SJCRH30 (cell line): ENCODE results near the gene C19orf12. TPM values are rescaled to one million over a fixed set of nuclear protein-coding genes. Genes with fewer than 3 reads are reported as not detected.
"Not testable (repeated sequence)": the region's sequence is repeated elsewhere in the genome, so short reads cannot be mapped to it uniquely, and the experiment has no call there.

Experiments used
- DNase-seq, 2 experiments: peaks; one replicate each; pipeline ENCODE4 v3.0.0-alpha.2; 2015 to 2020
- H3K27ac ChIP-seq: fragments of 250-450 bp; sonication (Bioruptor Pico); 2 replicates; pipeline ENCODE4 v1.5.1; 2020; ENCODE audit warnings: mild to moderate bottlenecking, moderate library complexity
- H3K27me3 ChIP-seq: fragments of 250-450 bp; sonication (Bioruptor Pico); 2 replicates; pipeline ENCODE4 v1.5.1; 2020; ENCODE audit warnings: mild to moderate bottlenecking, moderate library complexity
- H3K36me3 ChIP-seq: fragments of 250-450 bp; sonication (Bioruptor Pico); 2 replicates; pipeline ENCODE4 v1.5.1; 2020; ENCODE audit warnings: mild to moderate bottlenecking, moderate library complexity
- H3K4me1 ChIP-seq: fragments of 250-450 bp; sonication (Bioruptor Pico); 2 replicates; pipeline ENCODE4 v1.5.1; 2020; ENCODE audit warnings: mild to moderate bottlenecking, moderate library complexity
- H3K4me3 ChIP-seq: fragments of 250-450 bp; sonication (Bioruptor Pico); 2 replicates; pipeline ENCODE4 v1.5.1; 2020; ENCODE audit warnings: mild to moderate bottlenecking, moderate library complexity
- H3K9me3 ChIP-seq: fragments of 250-450 bp; sonication (Bioruptor Pico); replicated peaks from 2 replicates; pipeline ENCODE4 v1.5.1; 2020; ENCODE audit warnings: mild to moderate bottlenecking, moderate library complexity
- total RNA-seq: library from RNA; depleted of rRNA; stranded (reverse); fragments of >200 nt; shearing (Covaris generic); gene quantifications from 2 replicates; pipeline ENCODE4 v1.2.3, GENCODE V29; 2014

C19orf12 gene
- total RNA-seq, 1 experiment from 2014 or later: 26.4 TPM

DNA sequence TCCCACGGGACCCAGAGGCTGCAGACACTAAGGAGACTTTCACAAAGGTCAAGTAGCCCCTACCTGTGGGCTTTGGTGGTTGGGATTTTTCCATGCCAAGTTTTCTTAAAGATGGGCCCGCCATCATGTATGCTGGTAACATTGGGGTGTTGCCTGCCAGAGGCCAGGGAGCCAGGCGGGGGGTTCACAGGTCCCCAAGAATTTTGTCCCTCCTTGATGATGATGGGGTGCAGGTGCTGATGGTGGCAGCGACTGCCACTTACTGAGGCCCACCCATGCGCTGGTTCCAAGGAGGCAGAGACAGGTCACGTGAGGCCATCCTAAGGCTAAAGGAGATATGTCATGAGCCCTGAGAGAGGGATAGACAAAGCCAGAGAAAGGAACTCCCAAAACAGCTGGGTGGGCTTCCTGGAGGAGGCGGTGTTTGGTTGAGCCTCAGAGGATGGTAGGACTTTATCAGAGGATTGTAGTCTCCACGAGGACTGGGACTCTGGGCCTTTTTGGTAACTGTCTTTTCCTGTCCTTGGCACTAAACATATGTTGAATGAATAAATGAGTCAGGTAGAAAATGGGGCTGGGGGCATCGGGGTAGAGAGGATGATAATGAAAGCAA, 35.4 kb downstream of the C19orf12 start:
- Histone ChIP-seq H3K27me3 (no peaks in the 10 kb centered on the region), H3K4me3 (no peak overlapping the region), H3K36me3 (no peaks in the 10 kb centered on the region), H3K27ac (no peak overlapping the region), H3K4me1 (no peaks in the 10 kb centered on the region), H3K9me3 (no peaks in the 10 kb centered on the region)
- no peak for DNase-seq

DNA sequence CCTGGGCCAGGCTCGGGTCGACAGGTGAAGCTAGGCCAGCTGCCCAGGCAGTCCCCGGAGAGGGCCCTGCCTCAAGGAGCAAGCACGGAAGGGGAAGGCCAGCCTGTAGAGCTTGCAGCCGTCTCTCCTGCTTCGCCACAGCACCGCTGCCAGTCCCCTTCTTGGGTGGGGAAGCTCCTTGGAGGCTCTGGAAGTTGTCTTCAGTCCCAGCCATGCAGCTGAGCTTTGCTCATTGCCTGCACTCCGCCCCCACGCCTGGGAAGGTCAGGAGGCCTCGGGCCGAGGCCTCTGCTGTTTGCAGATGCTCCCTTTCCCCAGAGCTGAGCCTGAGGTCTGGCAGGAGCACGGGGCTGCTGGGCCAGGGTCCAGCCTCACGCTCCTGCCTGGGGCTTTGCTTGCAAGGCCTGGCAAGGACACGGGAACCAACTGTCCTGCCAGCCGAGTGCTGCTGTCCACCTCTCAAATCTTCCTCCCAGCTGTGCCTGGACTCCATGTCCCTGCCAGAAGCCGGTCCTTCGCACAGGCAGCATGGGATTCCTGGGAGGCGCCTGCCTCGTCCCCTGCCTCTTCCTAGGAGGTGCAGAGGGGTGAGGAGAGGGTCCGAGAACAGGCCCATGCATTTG, 36.5 kb downstream of the C19orf12 start:
- H3K27ac ChIP-seq: no peak overlapping the region
- no peaks in the 10 kb centered on the region for H3K9me3 ChIP-seq
- no peaks in the 10 kb centered on the region for H3K36me3 ChIP-seq
- H3K4me3 ChIP-seq: no peak overlapping the region
- H3K4me1 ChIP-seq: no peaks in the 10 kb centered on the region
- no peaks in the 10 kb centered on the region for H3K27me3 ChIP-seq
- no peak for DNase-seq

- no peak overlapping the region for H3K27ac ChIP-seq
- H3K4me1 ChIP-seq: no peaks in the 10 kb centered on the region
- no peak overlapping the region for H3K4me3 ChIP-seq
- H3K36me3 ChIP-seq: no peaks in the 10 kb centered on the region
- no peaks in the 10 kb centered on the region for H3K9me3 ChIP-seq
- no peaks in the 10 kb centered on the region for H3K27me3 ChIP-seq
- DNase-seq: no peak
Measured at GRCh38 chr19:29677001-29677817, 37.9 kb downstream of the C19orf12 start.

- Histone ChIP-seq H3K4me1 (no peaks in the 10 kb centered on the region), H3K4me3 (no peak overlapping the region), H3K36me3 (no peaks in the 10 kb centered on the region), H3K27ac (no peak overlapping the region), H3K9me3 (no peaks in the 10 kb centered on the region), H3K27me3 (no peaks in the 10 kb centered on the region)
- DNase-seq: no peak
Measured at GRCh38 chr19:29676586-29676985, 38.5 kb downstream of the C19orf12 start.

DNA sequence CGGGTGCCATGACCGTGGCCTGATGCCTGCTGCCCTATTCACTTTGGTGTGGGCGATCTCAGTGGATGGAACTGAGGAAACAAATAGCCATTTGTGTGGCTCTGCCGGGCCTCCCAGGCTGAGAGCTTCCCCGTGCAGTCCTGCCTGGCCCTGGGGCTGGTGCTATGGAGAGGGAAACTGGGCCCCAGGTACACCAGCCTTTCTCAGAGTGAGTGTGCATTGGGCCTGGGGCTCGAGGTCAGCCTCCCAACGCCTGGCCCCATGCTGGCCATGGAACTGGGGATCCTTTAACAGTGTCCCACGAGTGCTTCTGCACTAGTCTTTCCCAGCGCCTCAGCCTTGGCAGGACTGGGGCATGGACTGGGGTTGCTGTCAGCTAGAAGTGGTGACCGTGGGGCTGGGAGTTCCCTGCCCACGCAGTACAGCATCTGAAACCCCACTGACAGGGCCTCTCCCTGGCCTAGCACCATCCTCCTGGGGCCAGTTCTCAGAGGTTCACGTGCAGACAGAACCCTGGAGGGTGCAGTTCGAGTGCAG, 39.3 kb downstream of the C19orf12 start:
- Histone ChIP-seq H3K4me3 (no peak overlapping the region), H3K36me3 (no peaks in the 10 kb centered on the region), H3K9me3 (no peaks in the 10 kb centered on the region), H3K4me1 (no peaks in the 10 kb centered on the region), H3K27ac (no peak overlapping the region), H3K27me3 (no peaks in the 10 kb centered on the region)
- no peak for DNase-seq

- Histone ChIP-seq H3K36me3 (no peaks in the 10 kb centered on the region), H3K4me3 (no peak overlapping the region), H3K27ac (no peak overlapping the region), H3K9me3 (no peaks in the 10 kb centered on the region), H3K27me3 (no peaks in the 10 kb centered on the region), H3K4me1 (no peaks in the 10 kb centered on the region)
- DNase-seq: no peak
Measured at GRCh38 chr19:29675120-29675649, 39.9 kb downstream of the C19orf12 start.

DNA sequence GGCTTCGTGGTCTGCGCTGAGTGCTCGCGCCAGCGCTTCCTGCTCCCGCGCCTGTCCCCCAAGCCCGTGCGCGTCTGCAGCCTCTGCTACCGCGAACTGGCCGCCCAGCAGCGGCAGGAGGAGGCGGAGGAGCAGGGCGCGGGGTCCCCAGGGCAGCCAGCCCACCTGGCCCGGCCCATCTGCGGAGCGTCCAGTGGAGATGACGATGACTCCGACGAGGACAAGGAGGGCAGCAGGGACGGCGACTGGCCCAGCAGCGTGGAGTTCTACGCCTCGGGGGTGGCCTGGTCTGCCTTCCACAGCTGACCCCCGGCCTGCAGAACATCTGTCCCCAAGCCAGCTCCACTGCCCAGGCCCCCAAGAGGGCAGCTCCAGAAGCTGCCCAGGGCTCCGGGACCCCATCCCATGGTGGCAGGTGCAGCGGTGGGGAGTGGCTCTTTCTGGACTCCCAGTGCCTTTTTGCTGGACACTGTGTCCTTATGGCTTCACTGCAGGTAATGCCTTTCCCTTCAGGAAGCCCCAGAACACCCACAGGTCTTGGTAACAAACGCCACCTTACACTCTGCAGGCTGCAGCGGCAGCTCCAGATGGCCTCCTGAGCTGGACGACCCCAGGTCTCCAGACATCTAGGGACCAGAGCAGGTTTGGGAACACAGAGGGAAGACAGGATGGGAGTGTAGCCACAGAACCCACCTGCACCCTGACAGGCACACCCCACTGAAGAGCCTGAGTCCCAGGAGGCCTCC, 40.5 kb downstream of the C19orf12 start:
- no peaks in the 10 kb centered on the region for H3K9me3 ChIP-seq
- H3K36me3 ChIP-seq: no peaks in the 10 kb centered on the region
- no peak for DNase-seq
- no peaks in the 10 kb centered on the region for H3K27me3 ChIP-seq
- H3K4me1 ChIP-seq: no peaks in the 10 kb centered on the region
- H3K27ac ChIP-seq: no peak overlapping the region
- no peak overlapping the region for H3K4me3 ChIP-seq

- Histone ChIP-seq H3K27ac (no peak overlapping the region), H3K4me3 (no peak overlapping the region)
- DNase-seq: no peak
Measured at GRCh38 chr19:29673451-29674371, 41.4 kb downstream of the C19orf12 start.

GRCh38 chr19:29672933-29673336, 42.1 kb downstream of the C19orf12 start:
- Histone ChIP-seq H3K27ac (no peak overlapping the region), H3K27me3 (no peaks in the 10 kb centered on the region), H3K9me3 (no peaks in the 10 kb centered on the region), H3K36me3 (no peaks in the 10 kb centered on the region), H3K4me1 (no peaks in the 10 kb centered on the region), H3K4me3 (no peak overlapping the region)
- DNase-seq: no peak

More at GRCh38 chr19:29673451-29674371, 41.4 kb downstream of the C19orf12 start:
- no peaks in the 10 kb centered on the region for H3K9me3 ChIP-seq
- no peaks in the 10 kb centered on the region for H3K36me3 ChIP-seq
- no peaks in the 10 kb centered on the region for H3K4me1 ChIP-seq
- no peaks in the 10 kb centered on the region for H3K27me3 ChIP-seq

DNA sequence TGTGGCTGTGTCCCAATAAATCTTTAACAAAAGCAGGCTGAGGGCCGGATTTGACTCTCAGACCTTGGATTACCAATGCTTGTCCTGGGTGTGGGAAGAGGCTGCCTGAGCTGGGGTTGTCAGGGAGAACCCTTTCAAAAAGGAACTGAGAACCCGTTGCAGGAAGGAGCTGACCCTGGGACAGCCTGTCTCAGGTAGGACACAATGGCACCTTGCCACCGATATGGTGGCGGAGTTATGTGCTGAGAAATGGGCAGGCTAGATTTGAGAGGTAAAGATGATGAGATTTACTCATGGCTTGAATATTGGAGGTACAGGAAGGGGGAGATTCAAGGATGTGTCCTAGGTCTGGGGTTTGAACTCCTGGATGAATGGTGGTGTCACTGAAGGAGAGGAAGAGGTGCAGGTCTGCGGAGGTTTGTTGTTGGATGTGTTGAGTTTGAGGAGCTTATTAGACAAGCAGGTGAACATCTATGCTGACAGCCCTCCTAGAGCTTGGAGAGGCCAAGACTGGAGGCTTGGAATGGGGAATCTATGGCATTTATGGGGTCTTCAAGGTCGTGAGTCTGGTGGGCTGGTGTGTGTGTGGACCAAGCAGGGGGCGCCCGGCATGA, 42.6 kb downstream of the C19orf12 start:
- H3K36me3 ChIP-seq: no peaks in the 10 kb centered on the region
- H3K27me3 ChIP-seq: no peaks in the 10 kb centered on the region
- H3K27ac ChIP-seq: no peak overlapping the region
- H3K4me3 ChIP-seq: no peak overlapping the region
- H3K4me1 ChIP-seq: no peaks in the 10 kb centered on the region
- no peak for DNase-seq
- H3K9me3 ChIP-seq: no peaks in the 10 kb centered on the region

DNA sequence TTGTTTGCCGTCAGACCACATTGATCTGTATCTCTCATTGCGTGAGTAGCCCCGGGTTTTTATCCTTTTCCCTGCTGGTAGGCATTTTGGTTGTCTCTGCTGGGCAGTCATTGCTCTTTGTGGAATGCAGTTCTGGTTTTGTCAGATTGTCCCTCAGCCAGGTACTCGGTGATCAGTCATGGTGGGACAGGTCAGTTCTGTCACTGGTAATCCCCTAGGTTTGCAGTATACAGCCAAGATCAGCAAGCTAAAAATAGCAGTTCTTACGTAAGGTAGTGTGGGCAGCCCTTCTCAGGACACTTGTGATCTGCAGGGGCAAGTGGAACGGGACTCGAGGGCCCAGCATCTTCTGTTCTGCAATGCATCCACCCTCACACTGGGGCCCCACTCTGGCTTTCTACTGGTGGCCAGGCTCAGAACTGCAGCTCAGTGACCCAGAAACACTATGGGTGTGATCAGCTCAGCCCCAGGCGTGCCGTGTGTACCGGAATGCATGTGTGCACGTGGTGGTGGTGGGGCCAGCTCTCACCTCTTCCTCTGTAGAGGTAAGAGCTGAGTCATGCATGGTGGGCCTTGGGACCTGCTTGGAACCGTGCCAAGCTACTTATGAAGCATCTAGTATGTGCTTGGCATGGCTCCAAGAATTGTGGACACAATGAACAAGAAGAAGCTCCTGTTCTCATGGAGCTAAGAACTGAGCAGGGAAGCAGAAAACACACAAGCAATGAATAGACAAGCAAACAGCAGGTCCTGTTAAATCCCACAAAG, 43.5 kb downstream of the C19orf12 start:
- no peaks in the 10 kb centered on the region; the same call in 1 of the 2 replicates for H3K27me3 ChIP-seq
- no peaks in the 10 kb centered on the region for H3K36me3 ChIP-seq
- H3K9me3 ChIP-seq: no peaks in the 10 kb centered on the region
- DNase-seq: peak; percentile 38 to 50
- no peak overlapping the region for H3K27ac ChIP-seq
- peaks cover 6% of the 10 kb centered on the region for H3K4me1 ChIP-seq
- H3K4me3 ChIP-seq: no peak overlapping the region

- not testable (repeated sequence) for H3K36me3 ChIP-seq, H3K4me1 ChIP-seq, H3K4me3 ChIP-seq, H3K27ac ChIP-seq, H3K9me3 ChIP-seq, DNase-seq, H3K27me3 ChIP-seq
Measured at GRCh38 chr19:29671026-29671392, 44.1 kb downstream of the C19orf12 start.

GRCh38 chr19:29670255-29670654, 44.8 kb downstream of the C19orf12 start:
- Histone ChIP-seq H3K4me1 (peaks cover 6% of the 10 kb centered on the region), H3K27ac (no peak overlapping the region), H3K27me3 (no peaks in the 10 kb centered on the region; the same call in 1 of the 2 replicates), H3K9me3 (no peaks in the 10 kb centered on the region), H3K4me3 (no peak overlapping the region), H3K36me3 (no peaks in the 10 kb centered on the region)
- DNase-seq: no peak
